ENCODE results near the gene WDTC1. TPM values are rescaled to one million over a fixed set of nuclear protein-coding genes. Genes with fewer than 3 reads are reported as not detected.

Gene WDTC1
- total RNA-seq, 1 experiment from 2014 or later: 26.6 TPM

- Histone ChIP-seq H3K9ac (ENCODE audit: low read length) (no peak overlapping the region), H3K9me2 (ENCODE audit: insufficient read depth) (no peaks in the 10 kb centered on the region), H3K4me1 (ENCODE audit: control insufficient read depth in 1 of 2, insufficient read depth in 2 of 2, low read length in 2 of 2) (peaks cover 16 to 27% of the 10 kb centered on the region in 2 experiments), H3K4me2 (ENCODE audit: low read length) (no peak overlapping the region), H2AFZ (ENCODE audit: low read depth, low read length, poor library complexity, severe bottlenecking) (no peak overlapping the region), H3K79me2 (ENCODE audit: insufficient read depth, low read length) (no peaks in the 10 kb centered on the region; the same call in 1 of the 2 replicates), H4K20me1 (ENCODE audit: insufficient read depth) (no peaks in the 10 kb centered on the region), H3K36me3 (ENCODE audit: control insufficient read depth in 1 of 2, insufficient read depth in 2 of 2, low read length in 2 of 2) (peaks cover 11 to 31% of the 10 kb centered on the region in 2 experiments), H3K9me3 (ENCODE audit: control insufficient read depth in 1 of 2, insufficient read depth in 1 of 2, low read depth in 1 of 2, low read length in 2 of 2) (no peaks in the 10 kb centered on the region), H3K27ac (ENCODE audit: low read depth, low read length) (no peak overlapping the region), H3K27me3 (ENCODE audit: insufficient read depth, low read length) (no peaks in the 10 kb centered on the region), H3K4me3 (replicated peaks in 1 of 2; ENCODE audit: low read depth in 1 of 2, low read length in 2 of 2) (no peak overlapping the region)
- no TSS peak for BruUV-seq (replicated peaks)
- ChIA-PET POLR2A (no interaction called here), RAD21 (ENCODE audit: low non-redundant PET in 1 of 2, low total read pairs in 2 of 2, uncharacterized antibody in 2 of 2, unreplicated experiment in 2 of 2) (no interaction called here), CTCF (no interaction called here)
- TF ChIP-seq POLR2AphosphoS5 (IDR thresholded peaks at IDR 0.05; ENCODE audit: low read depth, low read length): no peak
- no peak for TF ChIP-seq ELF1 (IDR thresholded peaks at IDR 0.05; ENCODE audit: borderline replicate concordance, low read depth)
- no peak for TF ChIP-seq CBX3 (IDR thresholded peaks at IDR 0.05; ENCODE audit: low read depth)
- no peak for TF ChIP-seq EZH2phosphoT487 (IDR thresholded peaks at IDR 0.05; ENCODE audit: borderline replicate concordance)
- TF ChIP-seq SP1 (IDR thresholded peaks at IDR 0.05; ENCODE audit: low read depth): no peak
- no peak for TF ChIP-seq YY1 (IDR thresholded peaks at IDR 0.05; ENCODE audit: extremely low read depth, insufficient replicate concordance, low read depth, low read length)
- no peak for TF ChIP-seq SIN3A (IDR thresholded peaks at IDR 0.05; ENCODE audit: low read depth)
- TF ChIP-seq, protein P1, sequence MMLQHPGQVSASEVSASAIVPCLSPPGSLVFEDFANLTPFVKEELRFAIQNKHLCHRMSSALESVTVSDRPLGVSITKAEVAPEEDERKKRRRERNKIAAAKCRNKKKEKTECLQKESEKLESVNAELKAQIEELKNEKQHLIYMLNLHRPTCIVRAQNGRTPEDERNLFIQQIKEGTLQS (IDR thresholded peaks at IDR 0.05): no peak
- TF ChIP-seq RAD21 (IDR thresholded peaks at IDR 0.05; ENCODE audit: low read depth): no peak
- TF ChIP-seq, protein P2, sequence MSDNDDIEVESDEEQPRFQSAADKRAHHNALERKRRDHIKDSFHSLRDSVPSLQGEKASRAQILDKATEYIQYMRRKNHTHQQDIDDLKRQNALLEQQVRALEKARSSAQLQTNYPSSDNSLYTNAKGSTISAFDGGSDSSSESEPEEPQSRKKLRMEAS (IDR thresholded peaks at IDR 0.05): no peak
- TF ChIP-seq, protein P3, sequence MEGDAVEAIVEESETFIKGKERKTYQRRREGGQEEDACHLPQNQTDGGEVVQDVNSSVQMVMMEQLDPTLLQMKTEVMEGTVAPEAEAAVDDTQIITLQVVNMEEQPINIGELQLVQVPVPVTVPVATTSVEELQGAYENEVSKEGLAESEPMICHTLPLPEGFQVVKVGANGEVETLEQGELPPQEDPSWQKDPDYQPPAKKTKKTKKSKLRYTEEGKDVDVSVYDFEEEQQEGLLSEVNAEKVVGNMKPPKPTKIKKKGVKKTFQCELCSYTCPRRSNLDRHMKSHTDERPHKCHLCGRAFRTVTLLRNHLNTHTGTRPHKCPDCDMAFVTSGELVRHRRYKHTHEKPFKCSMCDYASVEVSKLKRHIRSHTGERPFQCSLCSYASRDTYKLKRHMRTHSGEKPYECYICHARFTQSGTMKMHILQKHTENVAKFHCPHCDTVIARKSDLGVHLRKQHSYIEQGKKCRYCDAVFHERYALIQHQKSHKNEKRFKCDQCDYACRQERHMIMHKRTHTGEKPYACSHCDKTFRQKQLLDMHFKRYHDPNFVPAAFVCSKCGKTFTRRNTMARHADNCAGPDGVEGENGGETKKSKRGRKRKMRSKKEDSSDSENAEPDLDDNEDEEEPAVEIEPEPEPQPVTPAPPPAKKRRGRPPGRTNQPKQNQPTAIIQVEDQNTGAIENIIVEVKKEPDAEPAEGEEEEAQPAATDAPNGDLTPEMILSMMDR (IDR thresholded peaks at IDR 0.05 in 2 of 3, conservative IDR thresholded peaks at IDR 0.05 in 1 of 3; ENCODE audit: borderline replicate concordance in 1 of 3, insufficient read depth in 1 of 3, low read depth in 2 of 3, low read length in 2 of 3): no peak
- TF ChIP-seq EZH2 (IDR thresholded peaks at IDR 0.05): no peak
- no peak for TF ChIP-seq ZFX (IDR thresholded peaks at IDR 0.05)
- TF ChIP-seq TCF7L2 (IDR thresholded peaks at IDR 0.05; ENCODE audit: borderline replicate concordance, extremely low read depth, insufficient read depth, insufficient read length): no peak
- TF ChIP-seq, protein P4, sequence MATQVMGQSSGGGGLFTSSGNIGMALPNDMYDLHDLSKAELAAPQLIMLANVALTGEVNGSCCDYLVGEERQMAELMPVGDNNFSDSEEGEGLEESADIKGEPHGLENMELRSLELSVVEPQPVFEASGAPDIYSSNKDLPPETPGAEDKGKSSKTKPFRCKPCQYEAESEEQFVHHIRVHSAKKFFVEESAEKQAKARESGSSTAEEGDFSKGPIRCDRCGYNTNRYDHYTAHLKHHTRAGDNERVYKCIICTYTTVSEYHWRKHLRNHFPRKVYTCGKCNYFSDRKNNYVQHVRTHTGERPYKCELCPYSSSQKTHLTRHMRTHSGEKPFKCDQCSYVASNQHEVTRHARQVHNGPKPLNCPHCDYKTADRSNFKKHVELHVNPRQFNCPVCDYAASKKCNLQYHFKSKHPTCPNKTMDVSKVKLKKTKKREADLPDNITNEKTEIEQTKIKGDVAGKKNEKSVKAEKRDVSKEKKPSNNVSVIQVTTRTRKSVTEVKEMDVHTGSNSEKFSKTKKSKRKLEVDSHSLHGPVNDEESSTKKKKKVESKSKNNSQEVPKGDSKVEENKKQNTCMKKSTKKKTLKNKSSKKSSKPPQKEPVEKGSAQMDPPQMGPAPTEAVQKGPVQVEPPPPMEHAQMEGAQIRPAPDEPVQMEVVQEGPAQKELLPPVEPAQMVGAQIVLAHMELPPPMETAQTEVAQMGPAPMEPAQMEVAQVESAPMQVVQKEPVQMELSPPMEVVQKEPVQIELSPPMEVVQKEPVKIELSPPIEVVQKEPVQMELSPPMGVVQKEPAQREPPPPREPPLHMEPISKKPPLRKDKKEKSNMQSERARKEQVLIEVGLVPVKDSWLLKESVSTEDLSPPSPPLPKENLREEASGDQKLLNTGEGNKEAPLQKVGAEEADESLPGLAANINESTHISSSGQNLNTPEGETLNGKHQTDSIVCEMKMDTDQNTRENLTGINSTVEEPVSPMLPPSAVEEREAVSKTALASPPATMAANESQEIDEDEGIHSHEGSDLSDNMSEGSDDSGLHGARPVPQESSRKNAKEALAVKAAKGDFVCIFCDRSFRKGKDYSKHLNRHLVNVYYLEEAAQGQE (IDR thresholded peaks at IDR 0.05; ENCODE audit: low read depth): no peak
- no peak for TF ChIP-seq FOSL1 (IDR thresholded peaks at IDR 0.05; ENCODE audit: low read depth)
- no peak for TF ChIP-seq POLR2A (IDR thresholded peaks at IDR 0.05; ENCODE audit: borderline replicate concordance, extremely low read depth, insufficient read depth, insufficient read length)
- no peak for TF ChIP-seq EGR1 (IDR thresholded peaks at IDR 0.05; ENCODE audit: low read depth)
- intact Hi-C loops (cut with micrococcal nuclease): no loop called here
- ATAC-seq: no peak
- DNase-seq (ENCODE audit: low read depth, low spot score): no peak
These were observed 102.3 kb downstream of the WDTC1 start for GRCh38 chr1:27336756-27337155.

Data from HCT116 (cell line).